Muscle of back (tissue), 10 donors: ENCODE measurements around the gene MEN1. TPM values are rescaled to one million over a fixed set of nuclear protein-coding genes. Genes with fewer than 3 reads are reported as not detected.

Experiments
- polyA plus RNA-seq, 10 donors: library from polyadenylated mRNA; unstranded; fragments of 120-200 nt; gene quantifications; one replicate each; pipeline ENCODE4 v1.2.1, GENCODE V29; 2013; ENCODE audit not compliant: insufficient read length in 10 of 10

MEN1 gene
- polyA plus RNA-seq, 10 donors = 15.3 to 26.0 (median 20.3) TPM

Other genes with a start within 250 kb of the MEN1 start
- not detected for gene SLC22A12, start 219.3 kb downstream of the MEN1 start, polyA plus RNA-seq
- 10 to 100 TPM; 16.4 to 36.8 (median 26.1) TPM for gene NRXN2, start 87.4 kb downstream of the MEN1 start, polyA plus RNA-seq
- gene RASGRP2, start 66.4 kb downstream of the MEN1 start, polyA plus RNA-seq = 10 to 100 TPM; 13.3 to 60.2 (median 40.2) TPM
- gene PYGM, start 50.6 kb downstream of the MEN1 start, polyA plus RNA-seq = 100 to 1,000 TPM in 9 of 10 donors, 10 to 100 TPM in 1; 56.2 to 435 (median 195) TPM
- gene SF1, start 32.0 kb downstream of the MEN1 start, polyA plus RNA-seq = 100 to 1,000 TPM; 158 to 288 (median 220) TPM
- 10 to 100 TPM in 8 of 10 donors, 1 to 10 TPM in 2; 8.2 to 19.4 (median 11.7) TPM for gene MAP4K2, start 7.3 kb downstream of the MEN1 start, polyA plus RNA-seq
- gene CDC42BPG, start 34.1 kb upstream of the MEN1 start, polyA plus RNA-seq = 1 to 10 TPM in 2 of 10 donors, under 1 TPM in 8; 0.48 to 2.8 (median 0.72) TPM
- 100 to 1,000 TPM in 3 of 10 donors, 10 to 100 TPM in 7; 64.4 to 115 (median 92.9) TPM for gene EHD1, start 68.1 kb upstream of the MEN1 start, polyA plus RNA-seq
- gene ATG2A, start 106.7 kb upstream of the MEN1 start, polyA plus RNA-seq = 10 to 100 TPM in 7 of 10 donors, 1 to 10 TPM in 3; 8.1 to 13.5 (median 11.1) TPM
- gene PPP2R5B, start 114.1 kb upstream of the MEN1 start, polyA plus RNA-seq = 10 to 100 TPM in 8 of 10 donors, 1 to 10 TPM in 2; 10.0 to 13.0 (median 11.3) TPM
- gene GPHA2, start 125.3 kb upstream of the MEN1 start, polyA plus RNA-seq = under 1 TPM in 2 of 10 donors, not detected in 8; 0.27 to 0.45 TPM
- under 1 TPM in 1 of 10 donors, not detected in 9; 0.20 TPM for gene MAJIN, start 161.6 kb upstream of the MEN1 start, polyA plus RNA-seq
- 1 to 10 TPM in 6 of 10 donors, under 1 TPM in 4; 0.79 to 1.6 (median 1.1) TPM for gene BATF2, start 186.4 kb upstream of the MEN1 start, polyA plus RNA-seq
- 10 to 100 TPM; 60.2 to 90.7 (median 76.5) TPM for gene ARL2, start 203.6 kb upstream of the MEN1 start, polyA plus RNA-seq
- 10 to 100 TPM; 17.5 to 25.7 (median 22.5) TPM for gene SNX15, start 216.9 kb upstream of the MEN1 start, polyA plus RNA-seq
- 10 to 100 TPM in 8 of 10 donors, 1 to 10 TPM in 2; 9.6 to 14.9 (median 12.1) TPM for gene SAC3D1, start 230.7 kb upstream of the MEN1 start, polyA plus RNA-seq
- 1 to 10 TPM; 6.3 to 10.0 (median 7.6) TPM for gene NAALADL1, start 248.0 kb upstream of the MEN1 start, polyA plus RNA-seq